H9 (cell line): Measurements from ENCODE around the gene RPL37. TPM values are rescaled to one million over a fixed set of nuclear protein-coding genes. Genes with fewer than 3 reads are reported as not detected.

Experiments used
- DNase-seq: peaks from one replicate; pipeline ENCODE4 v3.0.0-alpha.2; 2017
- H2AFZ ChIP-seq: one replicate; pipeline ENCODE4 v1.6.1; 2013; ENCODE audit warnings: mild to moderate bottlenecking, low read length, control low read depth, moderate library complexity
- H2AK5ac ChIP-seq: 2 replicates; pipeline ENCODE4 v1.6.1; 2013; ENCODE audit warnings: low read length, control low read depth, mixed read lengths; ENCODE audit not compliant: insufficient read length
- H2BK120ac ChIP-seq: one replicate; pipeline ENCODE4 v1.6.1; 2013; ENCODE audit warnings: low read depth, mild to moderate bottlenecking, low read length, control low read depth, inconsistent platforms; ENCODE audit not compliant: poor library complexity, severe bottlenecking
- H2BK12ac ChIP-seq: 2 replicates; pipeline ENCODE4 v1.6.1; 2013; ENCODE audit warnings: low read length, control low read depth, mixed read lengths, low read depth; ENCODE audit not compliant: insufficient read length
- H2BK15ac ChIP-seq: 2 replicates; pipeline ENCODE4 v1.6.1; 2013; ENCODE audit warnings: low read depth, low read length, control low read depth
- H2BK20ac ChIP-seq: one replicate; pipeline ENCODE4 v1.6.1; 2013; ENCODE audit warnings: low read depth, mild to moderate bottlenecking, low read length, control low read depth, inconsistent platforms; ENCODE audit not compliant: poor library complexity, severe bottlenecking
- H2BK5ac ChIP-seq: 2 replicates; pipeline ENCODE4 v1.6.1; 2013; ENCODE audit warnings: low read length, control low read depth, mixed read lengths; ENCODE audit not compliant: insufficient read length
- H3K14ac ChIP-seq: 2 replicates; pipeline ENCODE4 v1.6.1; 2013; ENCODE audit warnings: low read length, control low read depth; ENCODE audit not compliant: insufficient read depth
- H3K18ac ChIP-seq: 2 replicates; pipeline ENCODE4 v1.6.1; 2013; ENCODE audit warnings: low read depth, mild to moderate bottlenecking, mixed read lengths, low read length, control low read depth; ENCODE audit not compliant: insufficient read length
- H3K23ac ChIP-seq: 2 replicates; pipeline ENCODE4 v1.6.1; 2013; ENCODE audit warnings: low read length, control low read depth, mixed read lengths, low read depth; ENCODE audit not compliant: insufficient read length
- H3K23me2 ChIP-seq: 2 replicates; pipeline ENCODE4 v1.6.1; 2013; ENCODE audit warnings: low read depth, mild to moderate bottlenecking, mixed read lengths, low read length, control low read depth; ENCODE audit not compliant: insufficient read length, poor library complexity, severe bottlenecking
- H3K27ac ChIP-seq: 2 replicates; pipeline ENCODE4 v1.5.1; 2013; ENCODE audit warnings: low read length, control low read depth, mixed read lengths, low read depth; ENCODE audit not compliant: insufficient read length
- H3K27me3 ChIP-seq: 2 replicates; pipeline ENCODE4 v1.6.1; 2013; ENCODE audit warnings: low read length, control low read depth, inconsistent platforms; ENCODE audit not compliant: insufficient read depth
- H3K4ac ChIP-seq: 2 replicates; pipeline ENCODE4 v1.6.1; 2013; ENCODE audit warnings: low read depth, mild to moderate bottlenecking, control low read depth, inconsistent platforms, low read length, moderate library complexity
- H3K4me1 ChIP-seq: 2 replicates; pipeline ENCODE4 v1.6.1; 2013; ENCODE audit warnings: low read length, control low read depth, inconsistent platforms; ENCODE audit not compliant: insufficient read depth
- H3K4me2 ChIP-seq: 2 replicates; pipeline ENCODE4 v1.6.1; 2013; ENCODE audit warnings: low read length, control low read depth, mixed read lengths; ENCODE audit not compliant: insufficient read length, insufficient read depth
- H3K56ac ChIP-seq: 2 replicates; pipeline ENCODE4 v1.6.1; 2013; ENCODE audit warnings: low read depth, mild to moderate bottlenecking, mixed read lengths, low read length, control low read depth; ENCODE audit not compliant: insufficient read length
- H3K79me1 ChIP-seq: 2 replicates; pipeline ENCODE4 v1.6.1; 2013; ENCODE audit warnings: low read depth, mild to moderate bottlenecking, moderate library complexity, low read length, control low read depth, inconsistent platforms; ENCODE audit not compliant: insufficient read depth, poor library complexity, severe bottlenecking
- H3K79me2 ChIP-seq: 2 replicates; pipeline ENCODE4 v1.6.1; 2013; ENCODE audit warnings: low read length, control low read depth, inconsistent platforms; ENCODE audit not compliant: insufficient read depth
- H3K9ac ChIP-seq: 2 replicates; pipeline ENCODE4 v1.6.1; 2013; ENCODE audit warnings: low read length, control low read depth, mixed read lengths; ENCODE audit not compliant: insufficient read length; ENCODE audit errors: extremely low read depth
- H3K9me3 ChIP-seq: one replicate; pipeline ENCODE4 v1.6.1; 2013; ENCODE audit warnings: low read depth, low read length, inconsistent platforms; ENCODE audit not compliant: control insufficient read depth
- H3T11ph ChIP-seq: one replicate; pipeline ENCODE4 v1.6.1; 2013; ENCODE audit warnings: mild to moderate bottlenecking, low read length, control low read depth, inconsistent platforms
- H4K20me1 ChIP-seq: one replicate; pipeline ENCODE4 v1.6.1; 2013; ENCODE audit not compliant: control insufficient read depth, insufficient read length, insufficient read depth
- H4K5ac ChIP-seq: 2 replicates; pipeline ENCODE4 v1.6.1; 2013; ENCODE audit warnings: low read depth, mild to moderate bottlenecking, mixed read lengths, low read length, control low read depth; ENCODE audit not compliant: insufficient read length
- H4K8ac ChIP-seq: replicated peaks from 2 replicates; pipeline ENCODE4 v1.6.1; 2013; ENCODE audit warnings: low read length, control low read depth, mixed read lengths, low read depth; ENCODE audit not compliant: insufficient read length
- H4K91ac ChIP-seq: 2 replicates; pipeline ENCODE4 v1.6.1; 2013; ENCODE audit warnings: low read depth, mild to moderate bottlenecking, moderate library complexity, mixed read lengths, low read length, control low read depth; ENCODE audit not compliant: insufficient read length
- H3K27ac Mint-ChIP-seq, 3 experiments: 2 replicates in 2 of 3; 3 replicates in 1 of 3; pipeline ENCODE4 v1.8.0; 2020 to 2021; ENCODE audit warnings: mixed read lengths in 3 of 3, mild to moderate bottlenecking in 1 of 3, moderate library complexity in 1 of 3
- H3K27me3 Mint-ChIP-seq: 2 replicates; pipeline ENCODE4 v1.8.0; 2021; ENCODE audit warnings: low read depth, mild to moderate bottlenecking, moderate library complexity, mixed read lengths
- H3K36me3 Mint-ChIP-seq, 3 experiments: 2 replicates in 2 of 3; 3 replicates in 1 of 3; pipeline ENCODE4 v1.8.0; 2020 to 2021; ENCODE audit warnings: low read depth in 3 of 3, mixed read lengths in 3 of 3; ENCODE audit not compliant: insufficient read depth in 1 of 3
- H3K4me1 Mint-ChIP-seq, 2 experiments: 2 replicates each; pipeline ENCODE4 v1.8.0; 2020; ENCODE audit warnings: mixed read lengths in 2 of 2
- H3K4me3 Mint-ChIP-seq, 2 experiments: 2 replicates in 1 of 2; 3 replicates in 1 of 2; pipeline ENCODE4 v1.8.0; 2020 to 2021; ENCODE audit warnings: mild to moderate bottlenecking in 2 of 2, mixed read lengths in 2 of 2, moderate library complexity in 1 of 2
- H3K9me3 Mint-ChIP-seq, 2 experiments: 2 replicates in 1 of 2; 3 replicates in 1 of 2; pipeline ENCODE4 v1.8.0; 2020; ENCODE audit warnings: mild to moderate bottlenecking in 2 of 2, mixed read lengths in 2 of 2, moderate library complexity in 1 of 2
- WGBS: extraction: QIAGEN DNeasy Blood & Tissue Kit; methylation state at CpG from one replicate; pipeline ENCODE4 v1.1.7; 2013; ENCODE audit warnings: missing lambda C conversion rate, low lambda C conversion rate, mixed read lengths; ENCODE audit not compliant: insufficient read length; ENCODE audit errors: extremely low coverage; 5-methylcytosine and 5-hydroxymethylcytosine counted together
- total RNA-seq: library from RNA; stranded (reverse); gene quantifications from 2 replicates; pipeline ENCODE4 v1.2.1, GENCODE V29; 2021
- TF ChIP-seq, protein P1 (sequence below): fragments of 200-600 bp; sonication (generic); conservative IDR thresholded peaks from 3 replicates; pipeline ENCODE4 v1.8.0; 2021; ENCODE audit warnings: antibody characterized with exemption, mild to moderate bottlenecking

The RPL37 gene
- total RNA-seq, 1 experiment from 2014 or later = 1,735 TPM

GRCh38 chr5:40841068-40841805, 6.2 kb upstream of the RPL37 start, which contains the start of gene CARD6:
Gene CARD6 (plus strand): TSS chr5:40841367. CDS start chr5:40841383, 16 bp downstream.
- Histone ChIP-seq H3T11ph (no peak within 1 kb of the TSS), H3K4me2 (peak within 1 kb of the TSS; percentile 69), H3K79me2 (no peaks in the 10 kb centered on the region), H3K9me3 (no peaks in the 10 kb centered on the region), H3K14ac (no peak within 1 kb of the TSS; the same call in 1 of the 2 replicates), H3K4me1 (no peaks in the 10 kb centered on the region), H3K23me2 (peaks cover 3% of the 10 kb centered on the region), H3K23ac (no peak within 1 kb of the TSS), H2AFZ (peak within 1 kb of the TSS; percentile 95), H3K79me1 (no peaks in the 10 kb centered on the region), H3K27ac (no peak within 1 kb of the TSS), H4K8ac (no peak within 1 kb of the TSS), H4K91ac (no peak within 1 kb of the TSS), H3K56ac (no peak within 1 kb of the TSS), H3K9ac (peak within 1 kb of the TSS; percentile 62), H3K27me3 (no peaks in the 10 kb centered on the region), H2AK5ac (no peak within 1 kb of the TSS), H4K20me1 (peaks cover 4% of the 10 kb centered on the region), H3K4ac (no peak within 1 kb of the TSS), H2BK20ac (no peak within 1 kb of the TSS), H2BK120ac (no peak within 1 kb of the TSS), H3K18ac (no peak within 1 kb of the TSS), H4K5ac (no peak within 1 kb of the TSS), H2BK15ac (no peak within 1 kb of the TSS), H2BK5ac (no peak within 1 kb of the TSS), H2BK12ac (no peak within 1 kb of the TSS)
- Mint-ChIP-seq H3K4me3 (peak within 1 kb of the TSS; percentile 14 to 61; a peak in 4 of 5 replicates), H3K27me3 (no peaks in the 10 kb centered on the region), H3K27ac (peak within 1 kb of the TSS in 1 of 3 experiments; percentile 8; a peak in 2 of 7 replicates), H3K4me1 (peaks cover 9 to 15% of the 10 kb centered on the region in 2 experiments), H3K9me3 (no peaks in the 10 kb centered on the region; a peak in 1 of 5 replicates), H3K36me3 (no peaks in the 10 kb centered on the region)
- TF ChIP-seq, protein P1, sequence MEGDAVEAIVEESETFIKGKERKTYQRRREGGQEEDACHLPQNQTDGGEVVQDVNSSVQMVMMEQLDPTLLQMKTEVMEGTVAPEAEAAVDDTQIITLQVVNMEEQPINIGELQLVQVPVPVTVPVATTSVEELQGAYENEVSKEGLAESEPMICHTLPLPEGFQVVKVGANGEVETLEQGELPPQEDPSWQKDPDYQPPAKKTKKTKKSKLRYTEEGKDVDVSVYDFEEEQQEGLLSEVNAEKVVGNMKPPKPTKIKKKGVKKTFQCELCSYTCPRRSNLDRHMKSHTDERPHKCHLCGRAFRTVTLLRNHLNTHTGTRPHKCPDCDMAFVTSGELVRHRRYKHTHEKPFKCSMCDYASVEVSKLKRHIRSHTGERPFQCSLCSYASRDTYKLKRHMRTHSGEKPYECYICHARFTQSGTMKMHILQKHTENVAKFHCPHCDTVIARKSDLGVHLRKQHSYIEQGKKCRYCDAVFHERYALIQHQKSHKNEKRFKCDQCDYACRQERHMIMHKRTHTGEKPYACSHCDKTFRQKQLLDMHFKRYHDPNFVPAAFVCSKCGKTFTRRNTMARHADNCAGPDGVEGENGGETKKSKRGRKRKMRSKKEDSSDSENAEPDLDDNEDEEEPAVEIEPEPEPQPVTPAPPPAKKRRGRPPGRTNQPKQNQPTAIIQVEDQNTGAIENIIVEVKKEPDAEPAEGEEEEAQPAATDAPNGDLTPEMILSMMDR = peak; percentile 38; the same call in 2 of the 3 replicates
- no CpG with 5 or more reads among the region's 9 CpGs for WGBS
- no peak for DNase-seq
